Ascending aorta (tissue), 2 donors: ENCODE data around the gene WNT9B. TPM values are rescaled to one million over a fixed set of nuclear protein-coding genes. Genes with fewer than 3 reads are reported as not detected.

Source experiments
- DNase-seq, 2 donors: peaks; one replicate each; pipeline ENCODE4 v3.0.0-alpha.2; 2019; ENCODE audit warnings: low spot score in 2 of 2
- H3K27ac ChIP-seq, 2 donors: fragments of 200-600 bp; sonication (generic); one replicate each; pipeline ENCODE4 v1.5.1; 2016 to 2017; ENCODE audit warnings: mild to moderate bottlenecking in 1 of 2
- H3K27me3 ChIP-seq: fragments of 200-600 bp; sonication (generic); one replicate; pipeline ENCODE4 v1.5.1; 2017
- H3K36me3 ChIP-seq, 2 donors: fragments of 200-600 bp; sonication (generic); one replicate each; pipeline ENCODE4 v1.5.1; 2016
- H3K4me1 ChIP-seq, 2 donors: fragments of 200-600 bp; sonication (generic); one replicate each; pipeline ENCODE4 v1.5.1; 2016 to 2017; ENCODE audit warnings: mild to moderate bottlenecking in 1 of 2
- H3K4me3 ChIP-seq, 2 donors: fragments of 200-600 bp; sonication (generic); one replicate each; pipeline ENCODE4 v1.5.1; 2016 to 2017; ENCODE audit warnings: mild to moderate bottlenecking in 1 of 2
- H3K9me3 ChIP-seq, 2 donors: fragments of 200-600 bp; sonication (generic); one replicate each; pipeline ENCODE4 v1.5.1; 2016
- intact Hi-C: fragments of 100-400 bp; cut with DNase I; formaldehyde crosslinking; loops from one replicate; pipeline ENCODE4 v1.15.1; 2023
- total RNA-seq: library from RNA; depleted of rRNA; stranded (reverse); fragments of >200 nt; gene quantifications from one replicate; pipeline ENCODE4 v1.1.0, GENCODE V29; 2016
- TF ChIP-seq, protein P1 (sequence below), 3 experiments: fragments of 200-600 bp in 2 of 3; fragments of 450-650 bp in 1 of 3; sonication (generic) in 2 of 3; IDR thresholded peaks; one replicate each; pipeline ENCODE4 v1.5.1; 2016 to 2019; ENCODE audit warnings: antibody characterized with exemption in 3 of 3, mild to moderate bottlenecking in 1 of 3, moderate library complexity in 1 of 3

WNT9B gene
- total RNA-seq, 1 donor from 2014 or later: 5.6 TPM

- no peaks in the 10 kb centered on the region for H3K9me3 ChIP-seq
These were observed 31.5 kb upstream of the WNT9B start for GRCh38 chr17:46819906-46820351.

DNA sequence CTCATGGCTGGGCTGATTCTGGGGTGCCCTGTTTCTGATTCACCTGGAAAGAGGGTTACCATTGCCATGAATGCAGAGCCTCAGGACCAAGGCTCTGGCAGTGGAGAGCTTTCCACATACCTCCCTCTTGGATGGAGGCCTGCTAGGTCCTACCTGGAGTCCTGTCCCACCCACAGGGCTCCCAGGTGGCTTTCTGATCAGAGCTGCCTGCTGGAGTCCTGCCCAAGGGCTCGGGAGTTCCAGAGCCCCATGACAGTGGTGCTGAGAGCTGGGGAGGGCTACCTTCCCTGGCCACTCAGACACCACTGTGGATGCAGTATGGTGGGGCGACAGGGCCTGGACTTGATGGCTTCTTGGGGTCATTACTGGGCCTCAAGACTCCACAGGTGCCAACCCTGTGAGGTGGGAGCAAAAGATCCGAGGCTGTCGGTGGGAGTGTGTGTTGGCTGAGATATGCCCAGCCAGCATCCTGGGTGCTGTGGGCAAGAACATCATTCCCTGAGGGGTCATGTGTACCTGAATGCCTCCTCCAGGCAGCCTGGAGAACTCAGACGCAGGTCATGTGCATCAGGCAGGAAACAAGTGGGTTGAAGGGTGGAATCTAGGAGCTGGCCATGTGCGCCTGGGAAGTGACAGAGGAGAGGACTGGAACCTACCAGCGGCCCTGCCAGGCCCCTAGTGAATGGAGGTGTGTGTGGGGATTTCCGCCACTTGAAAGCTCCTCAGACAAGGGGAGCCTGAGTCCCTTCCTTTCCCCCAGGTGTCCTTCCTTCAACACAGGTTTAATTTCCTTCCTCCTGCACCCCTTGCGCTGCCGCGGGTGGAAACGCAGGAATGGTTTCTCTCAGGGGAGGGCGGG lies 30.6 kb upstream of the WNT9B start:
- TF ChIP-seq, protein P1, sequence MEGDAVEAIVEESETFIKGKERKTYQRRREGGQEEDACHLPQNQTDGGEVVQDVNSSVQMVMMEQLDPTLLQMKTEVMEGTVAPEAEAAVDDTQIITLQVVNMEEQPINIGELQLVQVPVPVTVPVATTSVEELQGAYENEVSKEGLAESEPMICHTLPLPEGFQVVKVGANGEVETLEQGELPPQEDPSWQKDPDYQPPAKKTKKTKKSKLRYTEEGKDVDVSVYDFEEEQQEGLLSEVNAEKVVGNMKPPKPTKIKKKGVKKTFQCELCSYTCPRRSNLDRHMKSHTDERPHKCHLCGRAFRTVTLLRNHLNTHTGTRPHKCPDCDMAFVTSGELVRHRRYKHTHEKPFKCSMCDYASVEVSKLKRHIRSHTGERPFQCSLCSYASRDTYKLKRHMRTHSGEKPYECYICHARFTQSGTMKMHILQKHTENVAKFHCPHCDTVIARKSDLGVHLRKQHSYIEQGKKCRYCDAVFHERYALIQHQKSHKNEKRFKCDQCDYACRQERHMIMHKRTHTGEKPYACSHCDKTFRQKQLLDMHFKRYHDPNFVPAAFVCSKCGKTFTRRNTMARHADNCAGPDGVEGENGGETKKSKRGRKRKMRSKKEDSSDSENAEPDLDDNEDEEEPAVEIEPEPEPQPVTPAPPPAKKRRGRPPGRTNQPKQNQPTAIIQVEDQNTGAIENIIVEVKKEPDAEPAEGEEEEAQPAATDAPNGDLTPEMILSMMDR (IDR thresholded peaks at IDR 0.05): no peak
- Histone ChIP-seq H3K4me3 (no peak overlapping the region), H3K4me1 (peaks cover 6 to 8% of the 10 kb centered on the region in 2 donors), H3K9me3 (no peaks in the 10 kb centered on the region), H3K36me3 (no peaks in the 10 kb centered on the region), H3K27me3 (peaks cover 37% of the 10 kb centered on the region), H3K27ac (no peak overlapping the region)
- no peak for DNase-seq
- intact Hi-C loops: no loop called here

More at GRCh38 chr17:46819906-46820351, 31.5 kb upstream of the WNT9B start:
- no peak overlapping the region for H3K27ac ChIP-seq
- H3K4me1 ChIP-seq: peaks cover 6 to 8% of the 10 kb centered on the region in 2 donors
- peak overlapping the region; percentile 37 to 59 for H3K4me3 ChIP-seq
- intact Hi-C loops: no loop called here
- H3K36me3 ChIP-seq: no peaks in the 10 kb centered on the region
- no peak for DNase-seq
- TF ChIP-seq, protein P1 (IDR thresholded peaks at IDR 0.05): no peak
- peaks cover 37% of the 10 kb centered on the region for H3K27me3 ChIP-seq

- H3K4me1 ChIP-seq: peaks cover 6 to 8% of the 10 kb centered on the region in 2 donors
- H3K9me3 ChIP-seq: no peaks in the 10 kb centered on the region
- intact Hi-C loops: no loop called here
- H3K36me3 ChIP-seq: no peaks in the 10 kb centered on the region
- no peak overlapping the region for H3K27ac ChIP-seq
- DNase-seq: no peak
- no peak overlapping the region for H3K4me3 ChIP-seq
- H3K27me3 ChIP-seq: peaks cover 37% of the 10 kb centered on the region
- TF ChIP-seq, protein P1 (IDR thresholded peaks at IDR 0.05): no peak
These were observed 29.6 kb upstream of the WNT9B start for GRCh38 chr17:46821482-46822387.

GRCh38 chr17:46822388-46822921 lies 28.9 kb upstream of the WNT9B start:
- H3K27ac ChIP-seq: no peak overlapping the region
- H3K4me3 ChIP-seq: no peak overlapping the region
- H3K36me3 ChIP-seq: no peaks in the 10 kb centered on the region
- no peak for DNase-seq
- intact Hi-C loops: no loop called here
- peaks cover 32% of the 10 kb centered on the region for H3K27me3 ChIP-seq
- peaks cover 6 to 8% of the 10 kb centered on the region in 2 donors for H3K4me1 ChIP-seq
- TF ChIP-seq, protein P1 (IDR thresholded peaks at IDR 0.05): peak in 2 of 3 experiments; percentile 14 to 35
- H3K9me3 ChIP-seq: no peaks in the 10 kb centered on the region

GRCh38 chr17:46823657-46824056 lies 27.7 kb upstream of the WNT9B start:
- no peak for DNase-seq
- intact Hi-C loops: no loop called here
- Histone ChIP-seq H3K9me3 (no peaks in the 10 kb centered on the region), H3K4me3 (no peak overlapping the region), H3K27ac (no peak overlapping the region), H3K4me1 (peaks cover 2 to 5% of the 10 kb centered on the region in 2 donors), H3K27me3 (peaks cover 23% of the 10 kb centered on the region), H3K36me3 (no peaks in the 10 kb centered on the region)
- TF ChIP-seq, protein P1 (IDR thresholded peaks at IDR 0.05): no peak
